Measurements from ENCODE around the gene CELF2. TPM values are rescaled to one million over a fixed set of nuclear protein-coding genes. Genes with fewer than 3 reads are reported as not detected.

Gene CELF2
- total RNA-seq, 1 donor from 2014 or later: 4.2 TPM

- DNase-seq (ENCODE audit: low read depth in 2 of 2): no peak
These were observed 5.6 kb downstream of the CELF2 start for GRCh38 chr10:11023009-11023953.

GRCh38 chr10:11024596-11024995 is 6.9 kb downstream of the CELF2 start:
- DNase-seq (ENCODE audit: low read depth in 2 of 2): peak; percentile 5 to 12

- DNase-seq (ENCODE audit: low read depth in 2 of 2): no peak
These were observed 8.3 kb downstream of the CELF2 start for GRCh38 chr10:11025978-11026377.

DNA sequence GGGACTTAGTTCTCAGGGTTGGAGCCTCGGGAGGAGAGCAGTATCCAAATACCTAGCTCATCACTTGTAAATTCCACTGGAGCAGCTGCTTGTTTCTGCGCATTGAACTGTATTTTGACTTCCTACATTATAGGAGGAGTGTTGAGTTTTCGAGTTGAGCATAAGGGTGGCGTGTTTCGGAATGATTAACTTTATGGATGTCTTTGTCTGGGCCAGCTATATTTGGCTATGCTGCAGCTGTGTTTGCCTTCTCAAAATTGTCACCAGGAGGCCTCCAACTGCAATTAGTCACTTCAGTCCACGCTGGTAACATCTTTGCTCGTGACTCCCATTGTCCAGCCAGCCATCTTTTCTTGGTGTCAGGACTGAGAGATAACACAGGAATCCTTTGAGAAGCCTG is 9.1 kb downstream of the CELF2 start:
- no peak for DNase-seq (ENCODE audit: low read depth in 2 of 2)

- DNase-seq (ENCODE audit: low read depth in 2 of 2): no peak
These were observed 17.1 kb downstream of the CELF2 start for GRCh38 chr10:11034762-11035161.

- peak; percentile 89 to 95 for DNase-seq (ENCODE audit: low read depth in 2 of 2)
These were observed 17.8 kb downstream of the CELF2 start for GRCh38 chr10:11035301-11035991.

DNA sequence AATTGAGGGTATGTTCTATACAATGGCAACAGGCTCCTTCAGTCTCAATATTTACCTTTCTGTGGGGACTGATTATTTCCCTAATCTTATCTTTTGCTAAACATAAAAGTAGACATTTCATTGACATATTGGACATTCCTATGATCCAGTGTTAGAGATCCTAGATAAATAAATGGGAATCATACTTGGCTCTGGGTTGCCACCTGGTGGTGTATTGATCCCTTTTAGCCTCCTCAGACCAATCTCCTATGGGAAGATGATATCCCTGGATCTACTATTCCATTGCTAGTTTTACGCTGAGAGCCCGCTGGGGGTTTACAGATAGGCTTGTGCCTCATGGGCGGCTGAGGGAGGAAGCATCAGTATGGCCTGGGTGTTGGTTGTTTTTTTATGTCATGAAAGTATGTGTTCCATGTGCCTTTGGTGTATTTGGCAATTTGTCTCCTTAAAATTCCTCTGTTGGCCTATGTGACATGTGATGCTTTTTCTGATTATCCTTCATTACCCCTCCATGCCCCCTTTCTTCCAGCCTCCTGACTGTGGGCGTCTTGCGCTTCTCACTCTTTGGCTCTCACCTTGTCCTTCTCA is 18.8 kb downstream of the CELF2 start:
- DNase-seq (ENCODE audit: low read depth in 2 of 2): peak; percentile 75 to 81

- no peak for DNase-seq (ENCODE audit: low read depth in 2 of 2)
These were observed 20.3 kb downstream of the CELF2 start for GRCh38 chr10:11037991-11038390.

- DNase-seq (ENCODE audit: low read depth in 2 of 2): no peak
These were observed 24.7 kb downstream of the CELF2 start for GRCh38 chr10:11042357-11042756.

- DNase-seq (ENCODE audit: low read depth in 2 of 2): no peak
These were observed 25.4 kb downstream of the CELF2 start for GRCh38 chr10:11043039-11043438.

GRCh38 chr10:11043446-11044127 is 25.9 kb downstream of the CELF2 start:
- no peak for DNase-seq (ENCODE audit: low read depth in 2 of 2)

- no peak for DNase-seq (ENCODE audit: low read depth in 2 of 2)
These were observed 27.8 kb downstream of the CELF2 start for GRCh38 chr10:11045487-11045886.

DNA sequence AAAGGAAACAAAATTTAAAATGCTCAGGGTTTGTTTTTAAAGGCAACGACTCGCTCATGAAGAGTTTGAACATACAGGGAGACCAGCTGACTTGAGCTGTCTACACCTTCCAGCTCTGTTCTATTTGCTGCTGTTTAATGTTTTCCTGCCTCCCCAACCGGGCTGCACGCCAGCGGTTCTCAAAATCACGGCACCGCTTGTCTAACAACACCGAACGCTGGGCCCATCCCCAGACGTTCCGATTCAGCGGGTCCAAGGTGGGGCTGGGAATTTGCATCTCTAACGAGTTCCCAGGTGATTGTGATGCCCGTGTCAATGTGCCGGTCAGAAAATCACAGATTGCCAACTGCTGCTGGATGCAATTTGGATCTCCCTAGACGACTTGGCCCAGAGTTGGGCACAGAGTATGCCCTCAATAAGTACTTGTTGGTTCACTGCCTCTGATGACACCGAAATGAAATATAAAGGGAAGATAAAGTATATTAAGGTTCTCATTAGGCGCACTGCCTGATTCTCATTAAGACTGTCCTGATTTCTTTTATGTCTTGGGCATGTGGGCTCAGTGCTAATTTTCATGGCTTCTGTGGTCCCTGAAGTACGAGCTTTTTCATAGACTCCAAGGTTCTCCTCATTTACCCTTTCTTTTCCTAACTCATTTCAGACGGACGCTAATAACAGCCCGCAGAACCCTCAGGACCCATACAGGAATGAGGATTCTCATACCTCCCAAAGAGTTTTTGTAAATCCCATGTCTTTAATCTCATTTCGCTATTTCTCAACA is 28.5 kb downstream of the CELF2 start:
- DNase-seq (ENCODE audit: low read depth in 2 of 2): peak in 1 of 2 donors; percentile 35

- peak in 1 of 2 donors; percentile 50 for DNase-seq (ENCODE audit: low read depth in 2 of 2)
These were observed 29.1 kb downstream of the CELF2 start for GRCh38 chr10:11046776-11047160.

GRCh38 chr10:11048707-11049278 is 31.1 kb downstream of the CELF2 start:
- no peak for DNase-seq (ENCODE audit: low read depth in 2 of 2)

DNA sequence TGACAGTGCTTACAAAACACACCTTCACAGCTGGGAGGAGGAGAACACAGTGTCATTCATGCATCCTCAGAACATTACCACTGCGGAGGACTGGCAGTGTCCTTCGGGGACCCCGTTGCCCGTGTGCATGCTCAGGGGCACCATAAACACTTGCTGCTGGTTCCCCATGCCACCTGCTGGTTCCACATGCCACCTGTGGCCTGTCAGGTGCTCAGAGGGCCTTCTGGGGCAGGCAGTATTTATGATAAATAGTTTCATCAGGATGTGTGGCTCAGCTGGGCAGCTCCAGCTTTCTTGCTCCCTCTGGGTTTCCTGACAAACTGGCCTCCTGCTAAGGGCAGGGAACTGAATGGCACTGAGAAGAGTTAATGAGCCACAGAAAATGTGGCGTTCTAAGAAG is 32.1 kb downstream of the CELF2 start:
- DNase-seq (ENCODE audit: low read depth in 2 of 2): no peak

DNA sequence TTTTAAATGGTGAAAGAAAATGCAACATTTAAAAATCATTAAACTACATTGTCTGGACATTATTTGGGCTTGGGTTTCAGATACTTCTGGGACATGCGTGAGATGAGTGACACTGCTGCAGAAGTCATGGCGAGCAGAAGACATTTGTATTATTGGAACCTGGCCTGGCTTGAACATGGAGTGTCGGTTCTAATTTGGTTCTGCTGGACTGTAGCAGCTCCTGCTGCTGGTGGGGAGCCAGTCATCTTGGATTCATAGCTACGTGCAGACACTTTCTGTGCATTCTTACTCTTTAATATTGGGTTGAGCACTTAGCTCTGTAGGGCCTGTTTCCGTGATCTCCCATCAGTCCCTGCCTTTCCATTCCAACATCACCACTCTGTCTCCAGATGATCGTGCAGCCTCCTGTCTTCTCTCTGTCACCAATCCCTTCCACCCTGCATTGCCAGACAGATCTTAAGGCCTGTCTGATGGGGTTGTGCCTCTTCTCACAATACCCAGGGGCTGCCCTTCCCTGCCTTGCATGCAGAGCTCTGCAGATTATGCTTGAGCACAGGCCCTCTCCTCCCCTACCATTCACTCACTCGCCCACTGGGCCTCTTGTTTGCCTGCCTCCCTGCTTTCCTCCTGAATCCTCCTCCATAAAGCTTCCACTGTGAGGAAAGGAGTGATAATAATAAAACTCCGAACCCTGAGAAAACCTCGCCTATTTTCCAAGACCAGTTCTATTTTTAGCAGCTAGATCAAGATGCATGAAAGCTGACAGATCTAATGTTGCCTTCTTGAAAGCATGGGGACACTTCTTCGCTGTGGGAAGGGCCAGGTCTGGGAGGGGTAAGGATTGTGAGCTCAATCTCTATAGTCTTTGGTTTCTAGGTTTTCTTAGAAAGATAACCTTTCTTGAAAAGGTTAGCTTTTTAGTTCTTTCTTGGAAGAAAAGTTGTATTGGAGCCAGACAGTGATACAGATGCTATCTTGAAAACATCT is 32.9 kb downstream of the CELF2 start:
- no peak for DNase-seq (ENCODE audit: low read depth in 2 of 2)

- DNase-seq (ENCODE audit: low read depth in 2 of 2): no peak
These were observed 39.3 kb downstream of the CELF2 start for GRCh38 chr10:11057018-11057417.

- no peak for DNase-seq (ENCODE audit: low read depth in 2 of 2)
These were observed 39.8 kb downstream of the CELF2 start for GRCh38 chr10:11057448-11057847.

Measured in lung microvascular endothelial cell (primary cell).